GM15510 (cell line): ENCODE data around the gene KLHL2.

Experiments
- POLR2A ChIP-seq: IDR thresholded peaks from 3 replicates; pipeline ENCODE4 v1.6.1; 2011; ENCODE audit warnings: borderline replicate concordance; ENCODE audit not compliant: insufficient read length; ENCODE audit errors: extremely low read depth

The KLHL2 gene

DNA sequence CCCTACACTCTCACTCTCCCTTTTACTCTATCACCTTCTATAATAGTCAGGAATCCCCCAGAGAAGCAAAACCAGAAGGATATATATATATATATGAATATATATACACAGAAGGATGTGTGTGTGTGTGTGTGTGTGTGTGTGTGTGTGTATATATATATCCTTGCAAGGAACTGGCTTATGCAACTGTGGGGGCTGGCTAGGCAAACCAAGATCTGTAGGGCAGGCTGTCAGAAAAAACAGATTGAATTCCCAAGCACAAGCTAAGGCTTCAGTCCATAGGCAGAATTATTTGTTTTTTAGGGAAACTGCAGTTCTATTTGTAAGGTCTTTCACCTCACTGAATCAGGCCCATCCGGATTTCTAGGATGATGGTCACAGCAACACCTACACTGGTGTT is 13.0 kb upstream of the KLHL2 start:
- no peak for TF ChIP-seq POLR2A

DNA sequence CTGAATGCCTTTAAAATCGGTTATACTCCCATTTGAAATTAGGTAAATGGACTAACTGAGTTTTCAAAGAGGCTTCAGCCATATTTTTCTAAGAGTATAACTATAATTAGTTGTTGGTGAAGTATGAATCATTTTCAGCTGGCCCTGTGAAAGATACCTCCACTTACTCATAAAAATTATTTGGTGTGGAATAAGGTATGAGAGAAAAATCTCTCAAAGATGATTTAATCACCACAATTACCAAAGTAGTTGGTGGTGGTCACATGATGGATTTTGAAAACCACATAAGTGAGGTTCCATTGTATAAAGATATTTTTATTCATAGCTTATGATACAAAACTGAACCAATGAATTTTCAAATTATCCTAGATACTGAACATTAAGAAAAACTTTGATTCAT is 9.0 kb upstream of the KLHL2 start:
- TF ChIP-seq POLR2A, result no peak

DNA sequence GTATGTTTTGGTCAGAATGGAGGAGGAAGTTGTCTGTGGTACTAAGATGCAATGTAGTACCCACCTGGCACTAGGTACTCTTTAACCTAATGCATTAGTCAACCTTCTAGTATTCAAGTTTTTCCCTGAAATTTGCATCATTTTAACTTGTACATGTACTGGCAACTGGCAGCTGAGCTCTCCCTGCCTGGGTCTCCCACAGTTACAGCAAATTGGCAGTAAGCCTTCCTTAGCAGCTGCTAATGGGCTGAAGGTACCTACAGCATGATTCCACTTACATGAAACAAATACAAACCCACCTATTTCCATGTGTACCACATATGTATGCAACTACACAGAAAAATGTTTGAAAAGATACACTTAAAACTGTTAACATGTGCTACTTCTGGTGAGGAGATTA is 8.1 kb upstream of the KLHL2 start:
- no peak for TF ChIP-seq POLR2A

DNA sequence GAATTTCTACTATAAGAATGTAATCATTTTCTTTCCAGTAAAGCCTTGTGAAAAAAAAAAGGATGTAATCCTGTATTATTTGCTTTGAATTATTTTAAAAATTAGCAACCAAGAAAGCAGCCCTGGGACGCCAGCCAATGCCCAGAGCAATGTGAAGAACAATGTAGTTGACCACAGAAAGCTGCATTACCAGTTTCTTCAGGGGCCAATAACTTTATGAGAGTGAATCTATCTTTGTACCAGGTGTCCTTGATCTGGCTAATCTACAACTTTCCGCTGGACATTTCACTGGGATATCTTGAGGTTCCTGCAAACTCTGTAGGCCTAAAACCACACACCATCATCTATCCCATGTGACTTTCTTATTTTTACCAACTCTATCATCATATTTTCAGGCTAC is 7.6 kb upstream of the KLHL2 start:
- TF ChIP-seq POLR2A, result no peak

DNA sequence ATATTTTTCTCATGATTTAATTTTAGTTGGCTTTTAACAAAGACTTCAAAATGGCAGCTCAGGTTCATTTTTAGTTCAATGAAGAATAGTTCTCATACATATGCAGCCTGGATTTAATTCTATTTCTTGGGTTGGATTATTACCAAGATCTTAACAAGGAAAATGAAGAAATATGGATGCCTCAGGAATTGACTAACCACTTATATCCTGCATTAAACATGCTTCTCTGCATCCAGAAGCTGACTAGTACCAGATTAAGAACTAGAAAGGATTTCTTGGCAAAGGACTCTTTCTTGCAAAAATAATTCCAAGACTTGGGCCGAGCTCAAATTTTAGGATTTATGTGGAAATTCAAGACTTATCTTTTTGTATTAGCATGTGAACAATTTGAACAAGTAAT is 5.6 kb upstream of the KLHL2 start:
- TF ChIP-seq POLR2A, result no peak

DNA sequence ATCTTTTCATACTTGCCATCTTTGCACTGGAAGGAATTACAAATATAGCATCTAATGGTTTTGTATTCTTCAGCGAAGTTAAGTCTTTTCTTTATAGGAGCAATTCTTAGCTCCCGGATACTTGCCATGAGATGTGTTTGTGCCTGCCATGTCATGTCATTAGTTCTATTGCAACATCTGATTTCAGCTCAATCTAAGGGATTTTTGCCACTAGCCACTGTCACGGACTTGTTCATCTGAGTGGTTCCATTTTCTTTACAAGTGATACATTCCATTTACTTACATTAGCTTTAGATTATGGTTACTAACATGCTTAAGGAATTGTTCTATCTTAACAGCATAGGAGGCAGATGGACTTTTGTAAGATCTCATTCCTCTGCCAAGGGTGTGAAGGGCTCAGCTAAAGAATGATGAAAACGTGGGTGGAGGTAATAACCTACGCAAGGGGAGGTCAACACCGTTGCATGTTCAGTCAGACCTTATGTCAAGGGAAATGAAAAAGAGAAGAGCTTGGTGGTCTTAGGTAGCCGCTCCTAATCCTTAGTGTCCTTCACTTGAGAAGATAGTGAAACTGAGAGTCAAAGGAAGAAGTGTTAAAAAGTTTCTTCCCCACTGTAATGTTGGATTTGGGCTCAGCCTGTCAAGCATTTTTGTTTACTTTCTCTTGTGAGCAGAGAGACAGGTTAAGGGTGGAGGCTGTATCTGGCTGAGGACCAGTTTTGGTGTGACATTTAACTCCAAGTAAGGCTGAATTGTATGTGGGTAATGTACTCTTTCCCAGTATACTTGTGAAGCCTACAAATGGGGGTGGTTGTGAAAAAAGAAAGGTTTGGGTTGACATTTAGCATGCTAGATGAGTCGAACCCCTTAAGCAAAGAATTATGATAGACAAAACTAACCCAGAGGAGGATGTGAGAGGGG is 3.6 kb upstream of the KLHL2 start:
- TF ChIP-seq POLR2A, result no peak

DNA sequence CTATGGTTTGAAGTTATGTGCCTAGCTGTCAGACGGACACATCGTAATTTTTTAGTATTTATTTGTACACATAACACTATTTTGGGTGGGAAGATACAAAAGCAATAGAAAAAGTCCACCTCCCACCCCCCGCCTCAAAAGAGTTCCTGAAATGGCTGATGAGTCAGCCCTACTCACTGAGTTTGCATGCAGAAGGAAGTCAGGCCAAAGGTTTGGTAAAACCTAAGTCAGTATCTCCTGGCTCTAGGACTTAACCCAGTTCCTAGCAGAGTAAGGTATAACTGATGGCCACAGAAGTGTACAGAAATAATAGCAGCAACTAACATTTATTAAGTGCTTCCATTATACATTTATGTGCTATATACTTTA is 2.9 kb upstream of the KLHL2 start:
- no peak for TF ChIP-seq POLR2A

DNA sequence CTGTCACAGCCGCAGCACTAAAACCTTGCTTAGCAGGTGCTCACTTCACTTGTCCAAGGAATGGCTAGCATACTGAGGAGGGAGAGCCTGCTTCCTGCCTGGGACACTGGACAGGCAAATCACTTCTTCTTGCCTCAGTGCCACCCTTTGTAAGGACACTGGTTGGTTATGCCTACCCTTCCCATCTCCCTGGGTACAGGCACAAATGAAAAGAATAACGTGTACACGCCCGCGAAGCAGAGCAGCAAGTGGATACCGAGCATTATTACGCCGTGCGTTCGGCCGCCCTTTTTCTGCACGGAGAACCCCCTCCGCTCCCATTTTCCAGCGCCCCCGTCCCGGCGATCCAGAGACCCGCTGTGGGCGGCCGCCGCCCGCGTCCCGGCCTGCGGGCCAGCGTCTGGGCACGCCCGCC is 338 bp upstream of the KLHL2 start:
- no peak for TF ChIP-seq POLR2A

DNA sequence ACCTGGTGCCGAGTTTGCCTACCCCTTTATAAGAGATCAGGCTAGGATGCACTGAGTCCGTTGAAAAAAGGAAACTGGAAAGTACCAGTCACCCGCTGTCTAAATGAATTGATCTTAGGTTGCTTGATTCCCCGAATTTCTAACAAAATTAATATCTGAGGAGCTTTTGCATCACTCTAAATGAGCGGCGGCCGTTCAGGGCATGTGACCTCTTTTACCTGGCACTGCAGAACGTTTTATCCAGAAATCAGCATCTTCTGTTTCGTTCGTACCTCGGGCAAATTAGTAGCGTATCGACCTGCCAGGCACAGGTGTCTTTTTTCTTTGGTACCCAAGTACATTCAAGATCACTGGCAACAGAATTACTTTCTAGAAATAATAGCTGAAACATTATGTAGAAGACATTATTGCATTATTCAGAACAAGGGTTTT is 876 bp downstream of the KLHL2 start:
- TF ChIP-seq POLR2A, result no peak

DNA sequence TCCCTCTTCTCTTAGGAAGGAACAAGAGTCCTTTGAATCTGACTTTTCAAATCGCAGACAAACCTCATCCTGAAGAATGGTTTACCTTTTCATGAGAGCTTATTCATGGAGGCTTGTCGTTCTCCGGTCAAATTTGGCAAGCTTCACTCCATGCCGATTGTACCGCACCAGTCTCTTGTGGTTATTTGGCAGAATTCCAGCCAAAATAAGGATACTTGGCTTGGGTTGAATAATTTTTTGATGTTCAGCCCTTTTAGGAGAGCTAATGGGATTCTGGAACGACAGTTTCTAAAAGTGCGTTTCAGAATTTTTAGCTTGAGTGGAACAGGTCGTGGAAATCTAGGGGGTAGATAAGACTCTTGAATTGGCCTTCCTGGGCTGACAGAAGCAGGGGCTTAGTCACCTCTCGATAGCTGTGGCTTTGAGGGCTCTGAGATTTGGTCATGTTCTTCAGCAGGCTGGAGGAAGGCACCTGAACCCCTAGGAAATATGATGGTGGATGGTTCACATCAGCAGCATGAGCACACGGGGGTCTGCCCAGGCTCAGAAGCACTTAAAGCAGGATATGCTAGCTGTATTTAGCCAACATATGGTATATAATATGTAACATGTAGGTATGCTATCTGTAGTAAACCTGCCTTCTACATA is 1.5 kb downstream of the KLHL2 start:
- no peak for TF ChIP-seq POLR2A

DNA sequence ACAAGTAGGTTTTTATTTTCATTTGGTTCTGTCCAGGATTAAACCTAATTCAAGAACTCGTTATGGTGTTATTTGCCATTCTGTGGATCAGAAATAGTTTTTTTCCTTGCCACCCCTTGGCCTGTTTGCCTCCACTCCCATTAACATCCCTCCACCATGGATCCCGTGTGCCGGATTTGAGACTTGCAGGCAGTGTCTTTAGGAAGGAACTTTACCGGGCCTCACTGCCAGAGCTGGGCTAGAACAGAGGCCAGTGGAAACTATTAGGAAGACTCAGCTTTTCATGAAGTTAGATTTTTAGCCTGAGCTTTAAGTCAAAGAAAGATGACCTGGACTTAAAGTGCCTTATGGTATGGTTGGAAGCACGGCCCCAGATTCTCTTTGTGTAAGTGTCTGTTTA is 2.4 kb downstream of the KLHL2 start:
- TF ChIP-seq POLR2A, result no peak

DNA sequence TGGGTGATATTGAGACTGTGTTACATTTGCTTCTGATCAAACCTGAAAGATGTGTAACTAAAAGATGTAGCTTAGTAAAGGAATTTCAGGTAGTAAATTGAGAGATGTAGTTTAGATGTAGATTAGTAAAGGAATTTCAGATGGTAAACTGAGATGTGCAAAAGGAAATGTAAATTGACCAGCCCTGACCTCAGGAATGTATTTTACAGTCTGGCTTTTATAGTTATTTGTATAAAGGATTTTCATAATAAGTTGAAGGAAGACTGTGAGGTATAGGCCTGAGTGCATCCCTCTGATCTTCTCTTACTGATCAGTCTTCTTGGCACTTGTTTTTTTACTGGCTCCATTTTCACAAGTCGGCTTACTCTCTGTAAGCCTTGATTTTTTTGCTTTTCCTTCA is 3.2 kb downstream of the KLHL2 start:
- TF ChIP-seq POLR2A, result no peak

DNA sequence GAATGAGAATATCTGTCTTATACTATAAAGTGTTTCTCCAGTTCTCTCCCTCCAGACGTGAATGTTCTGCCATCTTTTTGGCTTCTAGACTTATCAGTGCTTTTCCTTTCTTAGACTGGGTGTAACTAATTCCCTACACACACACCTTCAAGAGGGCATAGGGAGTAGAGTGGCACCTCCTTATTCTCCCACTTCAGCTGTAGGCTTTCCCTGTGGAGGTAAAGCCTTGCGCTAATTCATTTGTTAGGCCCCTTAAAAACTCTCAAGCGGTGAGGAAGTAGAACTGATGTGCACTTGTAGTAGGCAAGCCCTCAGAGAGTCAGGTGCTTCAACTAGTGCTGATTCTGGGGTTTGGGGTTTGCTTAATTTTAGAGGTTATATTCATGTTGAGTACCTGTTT is 10.0 kb downstream of the KLHL2 start:
- TF ChIP-seq POLR2A, result no peak

DNA sequence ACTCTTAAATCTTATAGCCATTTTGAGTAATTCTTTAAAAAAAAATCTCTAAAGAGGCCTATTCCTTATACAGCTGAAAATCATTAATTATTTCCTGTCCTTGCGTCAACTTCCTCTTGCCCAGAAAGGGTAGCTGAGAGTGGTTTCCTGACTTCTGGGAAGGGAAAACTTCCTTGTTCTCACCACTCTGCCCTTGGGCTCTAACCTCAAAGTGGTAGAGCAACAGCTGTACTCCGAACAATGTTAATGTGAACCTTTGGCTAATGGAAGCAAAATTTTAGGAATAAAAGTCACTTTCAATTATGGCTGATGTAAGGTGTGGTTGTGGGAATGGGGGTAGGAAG is 15.3 kb downstream of the KLHL2 start:
- no peak for TF ChIP-seq POLR2A

DNA sequence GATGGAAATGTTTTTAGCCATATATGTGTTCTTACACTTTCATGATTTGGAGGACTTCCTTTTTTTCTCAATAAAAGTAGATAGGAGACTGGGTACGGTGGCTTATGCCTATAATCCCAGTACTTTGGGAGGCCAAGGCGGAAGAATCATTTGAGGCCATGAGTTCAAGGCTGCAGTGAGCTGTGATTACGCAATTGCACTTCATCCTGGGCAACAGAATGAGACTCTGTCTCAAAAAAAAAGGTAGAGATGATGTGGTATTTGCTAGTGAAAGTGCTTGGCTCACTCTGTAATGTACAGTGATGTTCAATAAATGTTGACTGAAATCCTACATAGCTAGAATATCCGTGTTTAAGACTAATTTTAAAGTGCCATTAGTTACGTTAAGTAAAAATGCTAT is 27.4 kb downstream of the KLHL2 start:
- TF ChIP-seq POLR2A, result no peak

DNA sequence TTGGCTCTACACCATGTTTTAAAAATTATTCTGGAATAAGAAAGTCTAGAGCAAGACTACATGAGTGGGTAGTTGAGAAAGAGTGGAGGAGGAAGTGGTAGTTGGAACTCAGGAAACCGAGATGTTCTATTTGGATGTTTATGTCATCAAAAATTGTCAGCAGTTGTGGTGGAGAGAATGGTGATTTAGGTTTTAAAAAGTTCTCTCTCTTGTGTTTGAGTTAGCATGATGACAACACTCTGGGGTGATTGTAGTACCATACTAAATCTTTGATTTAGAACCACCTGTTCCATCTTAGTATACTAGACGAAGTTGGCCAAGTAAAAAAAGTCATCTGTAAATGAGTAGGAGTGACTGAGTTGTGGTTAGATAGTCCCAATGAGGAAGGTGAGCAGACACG is 40.7 kb downstream of the KLHL2 start:
- TF ChIP-seq POLR2A, result no peak
